ENCODE data around the gene GPR142. TPM values are rescaled to one million over a fixed set of nuclear protein-coding genes. Genes with fewer than 3 reads are reported as not detected.

GPR142 gene
- total and polyA plus RNA-seq, 3 donors from 2014 or later, result 0.51 to 0.87 (median 0.55) TPM

- Histone ChIP-seq H3K4me3 (no peak overlapping the region), H3K27me3 (no peaks in the 10 kb centered on the region), H3K9me3 (no peaks in the 10 kb centered on the region), H3K36me3 (ENCODE audit: low read depth, missing control alignments) (no peaks in the 10 kb centered on the region), H3K4me1 (no peaks in the 10 kb centered on the region), H3K27ac (no peak overlapping the region)
- intact Hi-C loops (cut with DNase I; ENCODE audit: low total_unique reads), result no loop called here
- no peak for DNase-seq
- TF ChIP-seq CTCF (IDR thresholded peaks at IDR 0.05) (no peak), POLR2A (IDR thresholded peaks at IDR 0.05) (no peak)
- WGBS, 2 donors, result 69 to 74% methylated on average over 4 to 9 of the region's 9 CpGs
These were observed 23.6 kb upstream of the GPR142 start for GRCh38 chr17:74343526-74344284.

- Histone ChIP-seq H3K36me3 (ENCODE audit: low read depth, missing control alignments) (no peaks in the 10 kb centered on the region), H3K27me3 (no peaks in the 10 kb centered on the region), H3K4me3 (no peak overlapping the region), H3K4me1 (no peaks in the 10 kb centered on the region), H3K9me3 (no peaks in the 10 kb centered on the region), H3K27ac (no peak overlapping the region)
- intact Hi-C loops (cut with DNase I; ENCODE audit: low total_unique reads), result no loop called here
- no peak for TF ChIP-seq POLR2A (IDR thresholded peaks at IDR 0.05)
- no peak for TF ChIP-seq CTCF (IDR thresholded peaks at IDR 0.05)
- DNase-seq, result no peak
- 88 to 97% methylated on average over 4 to 21 of the region's 21 CpGs for WGBS, 2 donors
These were observed 22.6 kb upstream of the GPR142 start for GRCh38 chr17:74344658-74345057.

- intact Hi-C loops (cut with DNase I; ENCODE audit: low total_unique reads), result no loop called here
- WGBS, 2 donors, result 81 to 91% methylated on average over 10 to 12 of the region's 13 CpGs
- H3K4me3 ChIP-seq, result no peak overlapping the region
These were observed 21.7 kb upstream of the GPR142 start for GRCh38 chr17:74345433-74346241.

GRCh38 chr17:74347646-74348045 is 19.7 kb upstream of the GPR142 start:
- no peaks in the 10 kb centered on the region for H3K9me3 ChIP-seq
- WGBS, 2 donors, result 72 to 79% methylated on average over 11 to 14 of the region's 14 CpGs
- no peak overlapping the region for H3K4me3 ChIP-seq
- intact Hi-C loops (cut with DNase I; ENCODE audit: low total_unique reads), result no loop called here
- no peak overlapping the region for H3K27ac ChIP-seq
- TF ChIP-seq POLR2A (IDR thresholded peaks at IDR 0.05) (no peak), CTCF (IDR thresholded peaks at IDR 0.05) (no peak)
- DNase-seq, result no peak
- H3K36me3 ChIP-seq (ENCODE audit: low read depth, missing control alignments), result no peaks in the 10 kb centered on the region
- H3K4me1 ChIP-seq, result no peaks in the 10 kb centered on the region
- H3K27me3 ChIP-seq, result no peaks in the 10 kb centered on the region

More at GRCh38 chr17:74345433-74346241, 21.7 kb upstream of the GPR142 start:
- no peaks in the 10 kb centered on the region for H3K4me1 ChIP-seq
- H3K27ac ChIP-seq, result no peak overlapping the region
- no peaks in the 10 kb centered on the region for H3K9me3 ChIP-seq
- H3K36me3 ChIP-seq (ENCODE audit: low read depth, missing control alignments), result no peaks in the 10 kb centered on the region
- H3K27me3 ChIP-seq, result no peaks in the 10 kb centered on the region
- TF ChIP-seq POLR2A (IDR thresholded peaks at IDR 0.05) (no peak), CTCF (IDR thresholded peaks at IDR 0.05) (no peak)
- DNase-seq, result no peak
